ENCODE data around the gene UHRF2.
"Not testable (repeated sequence)": the region's sequence is repeated elsewhere in the genome, so short reads cannot be mapped to it uniquely, and the experiment has no call there.

The UHRF2 gene

GRCh38 chr9:6489099-6489498 lies 76.1 kb downstream of the UHRF2 start:
- DNase-seq: no peak

GRCh38 chr9:6490863-6491262 lies 77.9 kb downstream of the UHRF2 start:
- DNase-seq: no peak

- no peak for DNase-seq
Observed at GRCh38 chr9:6495466-6495865, 82.5 kb downstream of the UHRF2 start.

GRCh38 chr9:6498982-6499381 lies 86.0 kb downstream of the UHRF2 start:
- DNase-seq: no peak

GRCh38 chr9:6501526-6502210 lies 88.7 kb downstream of the UHRF2 start:
- DNase-seq: no peak

DNA sequence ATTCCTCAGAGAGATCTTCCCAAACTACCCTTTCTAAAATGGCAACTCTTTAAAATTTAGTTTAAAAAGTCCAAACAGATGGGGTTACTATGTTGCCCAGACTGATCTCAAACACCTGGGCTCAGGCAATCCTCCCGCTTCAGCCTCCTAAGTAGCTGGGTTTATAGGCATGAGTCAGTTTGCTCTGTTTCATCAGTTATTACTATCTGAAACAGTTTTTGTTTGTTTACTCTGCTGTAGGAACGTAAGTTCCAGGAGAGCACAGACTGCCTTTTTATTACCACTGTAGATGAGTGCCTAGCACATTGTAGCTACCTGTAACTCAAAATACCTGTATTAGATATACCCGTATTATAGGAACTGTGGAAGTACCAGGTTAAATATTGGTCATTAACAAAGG lies 89.4 kb downstream of the UHRF2 start:
- no peak for DNase-seq

DNA sequence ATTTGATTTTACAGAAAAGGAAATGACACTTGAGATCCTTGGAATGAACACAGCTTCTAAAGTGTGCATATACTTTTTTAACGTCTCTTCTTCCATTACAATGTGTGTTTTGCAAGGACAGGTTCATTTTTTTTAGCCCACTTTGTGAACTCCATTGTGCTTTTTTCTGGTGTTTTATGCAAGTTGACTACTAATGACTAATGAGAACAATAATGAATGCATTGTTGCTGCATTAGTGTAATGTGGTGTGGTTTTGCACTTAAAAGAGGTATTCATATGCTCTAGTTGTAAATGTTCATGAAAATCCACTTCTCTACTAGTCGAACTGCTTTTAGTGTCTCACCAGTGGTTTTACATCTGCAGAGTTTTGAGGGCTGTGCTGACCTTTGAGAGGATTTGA lies 93.6 kb downstream of the UHRF2 start:
- no peak for DNase-seq

- no peak for DNase-seq
Observed at GRCh38 chr9:6512085-6512657, 99.2 kb downstream of the UHRF2 start.

DNA sequence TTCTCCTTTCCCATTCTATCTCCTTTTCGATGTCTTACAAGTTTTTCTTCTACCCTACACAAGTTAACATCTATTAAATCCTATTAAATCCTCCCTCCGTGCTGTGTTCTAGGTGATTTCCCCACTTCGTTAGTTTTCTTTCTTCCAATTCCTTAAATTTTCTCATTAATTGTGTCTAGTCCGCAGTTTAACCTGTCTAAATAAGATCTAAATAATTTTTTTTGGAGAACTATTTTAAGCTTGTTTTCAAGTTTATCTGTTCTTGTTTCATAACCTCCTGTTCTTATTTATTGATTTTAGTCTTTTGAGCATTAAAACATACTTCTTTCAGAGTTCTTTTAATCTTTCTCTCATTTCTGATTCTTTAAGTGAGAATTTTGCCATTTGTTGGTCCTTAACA lies 109.3 kb downstream of the UHRF2 start:
- DNase-seq: no peak

GRCh38 chr9:6525326-6526045 lies 112.5 kb downstream of the UHRF2 start:
- DNase-seq: no peak

GRCh38 chr9:6535594-6535993 lies 122.6 kb downstream of the UHRF2 start:
- no peak for DNase-seq

DNA sequence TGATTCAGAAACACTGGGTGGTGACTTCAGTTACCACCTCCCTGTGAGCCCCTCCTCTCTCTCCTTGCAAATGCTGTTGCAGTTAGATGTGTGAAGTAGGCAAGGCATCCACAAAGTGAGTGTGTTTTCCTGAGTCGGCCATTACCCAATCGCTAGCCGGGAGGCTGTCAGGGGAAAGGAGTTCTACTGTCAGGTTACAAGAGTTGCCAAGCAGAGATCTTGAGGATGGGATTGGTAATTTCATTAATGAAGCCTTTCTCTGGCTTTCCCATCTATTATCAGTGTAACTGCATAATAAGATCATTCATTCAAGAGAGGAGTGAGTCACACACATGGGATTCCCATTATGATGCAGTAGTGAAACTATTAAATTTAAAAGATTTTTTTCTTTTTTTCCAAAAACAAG lies 125.7 kb downstream of the UHRF2 start:
- DNase-seq: no peak

GRCh38 chr9:6542617-6543016 lies 129.6 kb downstream of the UHRF2 start:
- not testable (repeated sequence) for DNase-seq

- DNase-seq: no peak
Observed at GRCh38 chr9:6543204-6543603, 130.2 kb downstream of the UHRF2 start.

DNA sequence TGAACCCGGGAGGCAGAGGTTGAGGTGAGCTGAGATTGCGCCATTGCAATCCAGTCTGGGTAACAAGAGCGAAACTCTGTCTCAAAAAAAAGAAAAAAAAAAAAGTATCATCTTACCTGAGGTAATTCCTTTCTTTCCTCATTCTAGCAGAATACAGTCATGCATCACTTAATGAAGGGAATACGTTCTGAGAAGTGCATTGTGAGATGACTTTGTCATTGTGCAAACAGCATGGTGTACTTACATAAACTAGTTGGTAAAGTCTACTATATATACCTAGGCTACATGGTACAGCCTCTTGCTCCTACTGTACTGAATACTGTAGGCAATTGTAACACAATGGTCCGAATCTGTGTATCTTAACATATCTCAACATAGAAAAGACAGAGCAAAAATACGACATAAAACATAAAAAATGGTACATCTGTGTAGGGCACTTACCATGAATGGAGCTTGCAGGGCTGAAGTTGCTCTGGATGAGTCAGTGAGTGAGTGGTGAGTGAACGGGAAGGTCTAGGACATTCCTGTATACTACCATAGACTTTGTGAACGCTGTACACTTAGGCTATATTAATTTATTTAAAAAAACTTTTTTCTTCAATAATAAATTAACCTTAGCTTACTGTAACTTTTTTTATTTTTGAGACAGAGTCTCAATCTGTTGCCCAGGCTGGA lies 132.2 kb downstream of the UHRF2 start:
- DNase-seq: no peak

DNA sequence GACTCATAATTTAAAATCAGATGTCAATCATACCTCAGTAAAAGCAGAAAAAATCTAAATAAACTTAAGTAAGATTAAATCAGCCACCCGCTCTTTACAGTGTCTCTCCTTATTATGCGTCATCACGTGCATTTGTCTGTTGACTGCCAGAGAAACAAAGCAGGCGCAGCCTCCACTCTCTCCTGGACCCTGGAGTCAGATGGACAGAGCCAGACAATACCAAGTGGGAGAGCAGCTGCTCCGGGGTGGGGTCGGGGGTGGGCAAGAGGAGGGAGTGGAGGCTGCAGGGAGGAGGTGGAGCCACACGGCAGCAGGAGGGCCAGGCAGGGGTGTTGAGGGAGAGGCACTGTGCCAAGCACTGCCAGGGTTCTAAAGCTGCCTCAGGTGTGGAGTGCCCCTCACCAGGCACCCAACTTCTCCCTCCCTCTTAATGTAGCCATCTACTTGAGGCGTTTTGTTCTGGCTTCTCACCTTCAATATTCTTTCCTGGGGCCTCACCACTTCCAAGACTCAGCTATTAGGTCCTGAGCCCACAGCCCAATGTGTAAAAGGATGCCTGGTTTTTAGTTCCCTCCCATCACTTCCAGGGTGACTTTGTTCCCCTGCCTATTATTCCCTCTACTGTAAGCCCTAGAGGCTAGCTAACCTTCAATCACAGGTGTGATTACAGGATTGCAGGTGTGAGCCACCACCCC lies 136.3 kb downstream of the UHRF2 start:
- no peak for DNase-seq

DNA sequence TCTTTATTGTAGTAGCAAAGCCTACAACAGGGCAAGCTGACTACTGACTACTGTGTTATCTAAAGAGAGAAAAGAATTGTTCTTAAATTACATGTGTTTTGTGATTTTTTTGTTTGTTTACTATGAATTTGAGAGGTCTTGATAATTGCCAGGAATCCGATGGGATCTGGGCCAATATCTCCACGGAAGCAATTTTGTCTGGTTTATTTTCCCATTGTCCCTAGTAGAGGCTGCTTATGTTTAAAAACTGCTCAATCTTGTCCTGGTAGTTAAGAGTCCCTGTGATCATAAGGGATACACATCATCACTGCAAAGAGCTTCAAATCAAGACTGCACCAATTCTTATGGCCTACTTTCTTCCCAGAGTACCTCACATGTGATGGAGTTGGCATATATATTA lies 138.1 kb downstream of the UHRF2 start:
- no peak for DNase-seq

- peak; percentile 81 for DNase-seq
Observed at GRCh38 chr9:6552033-6552432, 139.0 kb downstream of the UHRF2 start.

- DNase-seq: no peak
Observed at GRCh38 chr9:6552498-6553121, 139.6 kb downstream of the UHRF2 start.

GRCh38 chr9:6553866-6554265 lies 140.9 kb downstream of the UHRF2 start:
- DNase-seq: no peak
